Loucy (cell line): Measurements from ENCODE around the gene SOCS7.

Source experiments
- EZH2phosphoT487 ChIP-seq: fragments of 200-600 bp; IDR thresholded peaks from 2 replicates; pipeline ENCODE4 v1.6.1; 2018; ENCODE audit warnings: antibody characterized with exemption, mild to moderate bottlenecking, moderate library complexity, borderline replicate concordance
- TF ChIP-seq, protein P1 (sequence below): fragments of 200-600 bp; sonication (generic); conservative IDR thresholded peaks from 2 replicates; pipeline ENCODE4 v1.5.1; 2014; ENCODE audit warnings: mild to moderate bottlenecking, antibody characterized with exemption, low read length

- TF ChIP-seq, protein P1, sequence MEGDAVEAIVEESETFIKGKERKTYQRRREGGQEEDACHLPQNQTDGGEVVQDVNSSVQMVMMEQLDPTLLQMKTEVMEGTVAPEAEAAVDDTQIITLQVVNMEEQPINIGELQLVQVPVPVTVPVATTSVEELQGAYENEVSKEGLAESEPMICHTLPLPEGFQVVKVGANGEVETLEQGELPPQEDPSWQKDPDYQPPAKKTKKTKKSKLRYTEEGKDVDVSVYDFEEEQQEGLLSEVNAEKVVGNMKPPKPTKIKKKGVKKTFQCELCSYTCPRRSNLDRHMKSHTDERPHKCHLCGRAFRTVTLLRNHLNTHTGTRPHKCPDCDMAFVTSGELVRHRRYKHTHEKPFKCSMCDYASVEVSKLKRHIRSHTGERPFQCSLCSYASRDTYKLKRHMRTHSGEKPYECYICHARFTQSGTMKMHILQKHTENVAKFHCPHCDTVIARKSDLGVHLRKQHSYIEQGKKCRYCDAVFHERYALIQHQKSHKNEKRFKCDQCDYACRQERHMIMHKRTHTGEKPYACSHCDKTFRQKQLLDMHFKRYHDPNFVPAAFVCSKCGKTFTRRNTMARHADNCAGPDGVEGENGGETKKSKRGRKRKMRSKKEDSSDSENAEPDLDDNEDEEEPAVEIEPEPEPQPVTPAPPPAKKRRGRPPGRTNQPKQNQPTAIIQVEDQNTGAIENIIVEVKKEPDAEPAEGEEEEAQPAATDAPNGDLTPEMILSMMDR: no peak
- TF ChIP-seq EZH2phosphoT487: no peak
These were observed 96.6 kb downstream of the SOCS7 start for GRCh38 chr17:38448208-38448771.
